Small intestine (tissue), 7 donors: ENCODE measurements around the gene ABCC3. TPM values are rescaled to one million over a fixed set of nuclear protein-coding genes. Genes with fewer than 3 reads are reported as not detected.
"Not testable (repeated sequence)": the region's sequence is repeated elsewhere in the genome, so short reads cannot be mapped to it uniquely, and the experiment has no call there.

Experiments
- DNase-seq, 2 donors: peaks; one replicate each; pipeline versions ENCODE4 v3.0.0 to v3.0.0-alpha.2; 2013
- FAIRE-seq: peaks from 2 replicates; lab custom pipeline; 2012; peaks lifted over from hg19 to GRCh38; lab: Jason Lieb, UNC
- H3K27ac ChIP-seq, 3 donors: one replicate each; pipeline ENCODE4 v1.5.1; 2013; ENCODE audit warnings: low read length in 2 of 3, mild to moderate bottlenecking in 2 of 3, control low read depth in 1 of 3, inconsistent platforms in 1 of 3, low read depth in 1 of 3, moderate library complexity in 1 of 3
- H3K27me3 ChIP-seq, 3 donors: one replicate each; pipeline ENCODE4 v1.6.1; 2013; ENCODE audit warnings: low read length in 3 of 3, inconsistent platforms in 1 of 3; ENCODE audit not compliant: control insufficient read depth in 3 of 3, insufficient read depth in 3 of 3
- H3K36me3 ChIP-seq, 3 donors: one replicate each; pipeline ENCODE4 v1.6.1; 2013; ENCODE audit warnings: low read length in 3 of 3, inconsistent platforms in 1 of 3, low read depth in 1 of 3, mild to moderate bottlenecking in 1 of 3, moderate library complexity in 1 of 3; ENCODE audit not compliant: control insufficient read depth in 3 of 3, insufficient read depth in 2 of 3
- H3K4me1 ChIP-seq, 3 donors: one replicate each; pipeline ENCODE4 v1.6.1; 2013; ENCODE audit warnings: low read length in 2 of 3, inconsistent platforms in 1 of 3, low read depth in 1 of 3, mild to moderate bottlenecking in 1 of 3, moderate library complexity in 1 of 3; ENCODE audit not compliant: control insufficient read depth in 3 of 3, insufficient read depth in 2 of 3
- H3K4me3 ChIP-seq, 3 donors: one replicate each; pipeline ENCODE4 v1.5.1; 2013; ENCODE audit warnings: low read length in 3 of 3, control low read depth in 1 of 3, inconsistent platforms in 1 of 3, low read depth in 1 of 3, mild to moderate bottlenecking in 1 of 3, moderate library complexity in 1 of 3
- H3K9me3 ChIP-seq, 2 donors: one replicate each; pipeline ENCODE4 v1.6.1; 2013; ENCODE audit warnings: low read depth in 1 of 2, low read length in 1 of 2; ENCODE audit not compliant: control insufficient read depth in 2 of 2, insufficient read depth in 1 of 2
- WGBS, 3 donors: extraction: QIAGEN DNeasy Blood & Tissue Kit; methylation state at CpG; one replicate each; pipeline ENCODE4 v1.1.7; 2013; 5-methylcytosine and 5-hydroxymethylcytosine counted together
- polyA plus RNA-seq, 4 donors: library from polyadenylated mRNA; stranded (reverse) in 3 of 4; unstranded in 1 of 4; fragments of 200-250 nt in 3 of 4; fragments of 120-200 nt in 1 of 4; gene quantifications; one replicate each; pipeline versions ENCODE4 v1.2.1 to v1.2.3, GENCODE V29; 2013
- donor health status: healthy with polysubstance abuse.
- donor health status: control.
- donor health status: control.
- donor health status: Bipolar disorder and iron deficiency.
- donor health status: healthy.

The ABCC3 gene
- polyA plus RNA-seq, 4 donors = 36.7 to 131 (median 81.9) TPM

- Histone ChIP-seq H3K4me3 (peak within 1 kb of the TSS; percentile 89 to 93 (median 89)), H3K27me3 (no peaks in the 10 kb centered on the region), H3K9me3 (no peaks in the 10 kb centered on the region), H3K27ac (peak within 1 kb of the TSS; percentile 97 to 100 (median 99)), H3K4me1 (peaks cover 0 to 21% (median 7%) of the 10 kb centered on the region in 3 donors), H3K36me3 (peaks cover 0 to 3% (median 0%) of the 10 kb centered on the region in 3 donors)
- WGBS, 3 donors = 0 to 1% (median 1%) methylated on average over 70 to 76 of the region's 76 CpGs
- peak; percentile 94 to 98 for DNase-seq
- no peak for FAIRE-seq
Observed at GRCh38 chr17:50719144-50719923, 84.7 kb downstream of the ABCC3 start, which contains the start of gene LUC7L3. Gene LUC7L3 (plus strand): TSS chr17:50719603. CDS start chr17:50719733, 130 bp downstream.

DNA sequence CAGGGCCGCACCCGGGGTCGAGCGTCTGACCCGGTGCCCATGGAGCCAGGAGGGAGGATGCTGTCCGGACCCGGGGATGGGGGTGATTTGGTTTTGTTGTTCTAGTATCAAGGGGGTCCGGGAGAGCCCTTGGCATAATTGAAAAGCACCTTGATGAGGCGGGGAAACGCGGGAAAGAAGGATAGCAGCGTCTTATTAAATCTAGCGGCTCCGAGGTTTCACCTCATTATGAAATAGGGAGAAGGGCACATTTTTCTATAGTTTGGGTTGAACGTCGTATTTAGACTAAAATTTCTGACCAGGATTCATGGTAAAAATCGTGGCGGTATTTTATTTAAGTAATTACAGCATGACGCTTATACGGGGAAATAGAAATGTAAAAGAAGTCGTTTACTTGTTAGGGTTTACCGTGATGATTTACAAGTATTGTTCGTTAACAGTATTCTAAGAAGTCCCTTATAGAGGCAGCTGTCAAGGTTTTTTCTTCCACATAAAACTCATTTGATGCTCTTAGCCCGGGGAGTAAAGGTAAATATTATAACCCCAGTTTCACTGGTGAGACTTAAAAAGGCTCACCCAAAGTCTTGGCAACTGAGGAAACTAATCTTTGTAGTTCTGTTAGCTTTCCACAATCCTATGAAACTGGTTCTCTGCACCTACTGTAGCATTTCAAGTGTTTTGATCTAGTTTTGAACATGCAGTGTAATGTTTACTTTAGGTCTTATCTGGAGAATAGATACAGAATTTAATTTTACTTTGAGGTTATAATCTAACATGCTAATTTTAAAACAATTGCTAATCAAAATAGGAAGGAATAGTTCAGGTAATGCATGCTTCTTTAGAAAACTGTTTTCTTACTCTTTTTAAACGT lies 85.5 kb downstream of the ABCC3 start:
- Histone ChIP-seq H3K36me3 (peaks cover 0 to 7% (median 0%) of the 10 kb centered on the region in 3 donors), H3K27me3 (no peaks in the 10 kb centered on the region), H3K27ac (peak overlapping the region; percentile 97 to 100 (median 99)), H3K9me3 (no peaks in the 10 kb centered on the region), H3K4me3 (peak overlapping the region; percentile 89 to 93 (median 89)), H3K4me1 (peaks cover 0 to 21% (median 7%) of the 10 kb centered on the region in 3 donors)
- WGBS, 3 donors = 0 to 1% (median 0%) methylated on average over 25 of the region's 25 CpGs
- FAIRE-seq (no peak), DNase-seq (no peak)

DNA sequence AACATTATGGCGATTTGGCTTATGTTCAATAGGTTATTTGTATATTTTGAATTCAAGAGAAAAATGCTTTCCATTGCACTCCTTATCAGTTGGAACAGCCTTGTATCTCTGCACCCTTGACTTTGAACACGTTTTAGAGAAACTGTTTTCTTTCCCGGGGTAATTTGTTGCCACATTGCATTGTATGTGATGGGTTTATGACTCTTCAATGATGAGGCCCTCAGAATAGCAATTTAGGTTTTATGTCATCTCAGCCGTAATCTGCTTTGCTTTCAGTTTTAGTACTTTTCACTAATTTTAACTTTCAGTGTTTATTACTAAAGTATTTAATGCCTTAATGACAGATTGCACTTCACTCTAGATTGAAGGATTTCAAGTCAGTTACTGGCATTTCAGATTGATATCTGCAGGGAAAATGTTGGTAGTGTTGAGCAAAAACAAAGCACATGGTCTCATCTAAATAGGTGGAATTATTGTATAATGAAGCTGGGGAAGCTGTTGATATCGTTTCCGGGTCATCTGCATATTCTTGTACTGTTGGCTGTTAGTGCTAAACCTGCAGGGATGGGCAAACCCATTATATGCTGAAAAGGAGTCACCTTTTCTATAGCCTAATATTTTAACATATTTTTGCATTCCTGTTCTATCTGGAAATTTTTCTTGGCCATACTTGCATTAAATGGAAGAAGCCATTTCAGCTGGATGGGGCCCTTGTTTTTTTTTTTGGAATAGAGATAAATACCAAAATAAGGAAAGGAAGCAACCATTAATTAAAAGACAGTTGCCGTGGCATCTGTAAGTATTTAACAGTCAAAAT lies 86.7 kb downstream of the ABCC3 start:
- DNase-seq = peak; percentile 59 to 74
- FAIRE-seq = no peak
- H3K4me1 ChIP-seq = peaks cover 2 to 31% (median 7%) of the 10 kb centered on the region in 3 donors
- peak overlapping the region in 2 of 3 donors; percentile 89 to 93 for H3K4me3 ChIP-seq
- no peaks in the 10 kb centered on the region for H3K27me3 ChIP-seq
- WGBS, 3 donors = 2 to 3% (median 2%) methylated on average over 7 of the region's 7 CpGs
- H3K36me3 ChIP-seq = peaks cover 0 to 10% (median 0%) of the 10 kb centered on the region in 3 donors
- H3K9me3 ChIP-seq = no peaks in the 10 kb centered on the region
- H3K27ac ChIP-seq = peak overlapping the region in 1 of 3 donors; percentile 99

DNA sequence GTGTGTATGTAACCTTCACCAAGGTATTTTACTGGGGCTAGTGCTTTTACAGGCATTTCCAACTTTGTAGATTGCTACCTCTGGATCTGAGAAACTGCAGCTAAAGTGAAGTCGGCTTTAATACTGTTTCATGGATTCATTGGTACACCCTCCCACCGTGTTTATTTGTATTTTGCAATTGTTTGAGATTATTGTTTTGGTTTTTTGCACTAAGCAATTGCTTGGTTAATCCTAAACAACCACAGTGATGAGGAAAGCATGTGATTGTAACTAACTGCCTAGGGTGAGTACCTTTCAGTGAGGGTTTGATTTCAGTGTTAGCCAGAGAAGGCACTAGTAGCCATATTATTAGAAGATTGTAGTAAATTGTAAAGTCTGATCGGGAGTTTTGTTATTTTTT lies 88.1 kb downstream of the ABCC3 start:
- no peak for FAIRE-seq
- H3K4me3 ChIP-seq = no peak overlapping the region

DNA sequence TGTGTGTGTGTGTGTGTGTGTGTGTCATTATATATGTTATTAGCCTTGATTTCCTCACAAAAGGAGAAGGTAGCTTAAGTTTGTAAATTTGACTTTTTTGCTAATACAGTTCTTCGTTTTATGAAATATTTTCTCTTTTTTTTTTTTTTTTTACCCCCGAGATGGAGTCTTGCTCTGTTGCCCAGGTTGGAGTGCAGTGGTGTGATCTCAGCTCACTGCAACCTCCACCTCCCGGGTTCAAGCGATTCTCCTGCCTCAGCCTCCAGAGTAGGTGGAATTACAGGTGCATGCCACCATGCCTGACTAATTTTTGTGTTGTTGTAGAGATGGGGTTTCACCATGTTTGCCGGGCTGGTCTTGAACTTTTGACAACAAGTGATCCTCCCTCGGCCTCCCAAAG lies 89.9 kb downstream of the ABCC3 start:
- not testable (repeated sequence) for H3K27ac ChIP-seq, H3K27me3 ChIP-seq, DNase-seq, H3K9me3 ChIP-seq, FAIRE-seq, H3K4me3 ChIP-seq
- H3K36me3 ChIP-seq = peaks cover 0 to 17% (median 0%) of the 10 kb centered on the region in 3 donors
- peaks cover 9 to 43% (median 19%) of the 10 kb centered on the region in 3 donors for H3K4me1 ChIP-seq
- WGBS, 3 donors = 89 to 92% (median 90%) methylated on average over 6 of the region's 6 CpGs

More for the DNA sequence above, 88.1 kb downstream of the ABCC3 start:
- H3K27me3 ChIP-seq = no peaks in the 10 kb centered on the region
- no peak overlapping the region for H3K27ac ChIP-seq
- 11 to 32% (median 16%) methylated on average over 3 of the region's 3 CpGs for WGBS, 3 donors
- peaks cover 0 to 10% (median 0%) of the 10 kb centered on the region in 3 donors for H3K36me3 ChIP-seq
- peaks cover 5 to 39% (median 14%) of the 10 kb centered on the region in 3 donors for H3K4me1 ChIP-seq
- no peak for DNase-seq
- no peaks in the 10 kb centered on the region for H3K9me3 ChIP-seq

DNA sequence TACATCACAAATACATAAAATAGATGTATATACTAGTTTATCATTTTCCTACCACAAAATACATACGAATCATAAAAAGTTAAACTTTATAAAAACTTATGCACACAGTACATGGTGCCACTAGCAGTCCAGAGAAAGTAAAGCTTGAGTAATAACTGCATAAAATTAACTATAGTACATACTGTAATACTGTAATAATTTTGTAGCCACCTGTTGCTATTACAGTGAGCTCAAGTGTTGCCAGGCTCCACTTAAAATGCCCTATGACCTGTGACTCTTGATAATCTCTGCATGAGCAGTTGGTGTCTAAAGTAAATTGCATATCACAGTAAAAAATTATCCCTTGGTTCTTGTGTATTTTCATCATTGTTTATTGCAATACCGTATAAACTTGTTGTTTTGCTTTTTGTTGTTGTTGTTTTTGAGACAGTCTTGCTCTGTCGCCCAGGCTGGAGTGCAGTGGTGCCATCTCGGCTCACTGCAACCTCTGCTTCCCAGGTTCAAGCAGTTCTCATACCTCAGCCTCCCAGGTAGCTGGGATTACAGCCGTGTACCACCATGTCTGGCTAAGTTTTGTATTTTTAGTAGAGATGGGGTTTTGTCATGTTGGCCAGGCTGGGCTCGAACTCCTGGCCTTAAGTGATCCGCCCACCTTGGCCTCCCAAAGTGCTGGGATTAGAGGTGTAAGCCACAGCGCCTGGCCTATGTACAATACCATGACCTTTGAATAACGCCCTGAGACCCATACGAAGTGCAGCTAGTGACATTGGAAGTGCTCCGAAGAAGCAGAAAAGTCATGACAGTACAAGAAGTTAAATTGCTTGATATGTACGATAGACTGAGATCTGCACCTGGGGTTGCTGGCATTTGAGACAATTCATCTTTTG lies 91.3 kb downstream of the ABCC3 start:
- no peaks in the 10 kb centered on the region for H3K27me3 ChIP-seq
- DNase-seq (peak in 1 of 2 donors; percentile 76), FAIRE-seq (no peak)
- H3K9me3 ChIP-seq = no peaks in the 10 kb centered on the region
- H3K36me3 ChIP-seq = peaks cover 0 to 22% (median 0%) of the 10 kb centered on the region in 3 donors
- H3K4me1 ChIP-seq = peaks cover 11 to 50% (median 24%) of the 10 kb centered on the region in 3 donors
- no peak overlapping the region for H3K27ac ChIP-seq
- H3K4me3 ChIP-seq = no peak overlapping the region
- 26 to 60% (median 43%) methylated on average over 12 of the region's 12 CpGs for WGBS, 3 donors

DNA sequence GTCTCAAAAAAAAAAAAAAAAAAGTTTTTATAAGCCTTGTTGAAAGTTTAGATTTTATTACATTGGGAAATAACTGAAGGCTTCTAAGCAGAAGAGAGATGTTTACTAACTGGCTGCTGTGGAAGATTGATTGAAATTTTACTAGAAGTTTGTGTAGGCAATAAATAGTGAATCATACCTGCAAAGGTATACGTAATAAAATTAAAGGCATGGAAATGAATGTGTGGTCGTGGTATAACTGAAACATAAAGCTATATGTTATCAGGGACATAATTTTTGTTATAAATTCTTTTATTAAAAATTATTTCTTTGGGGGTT lies 93.4 kb downstream of the ABCC3 start:
- peaks cover 18 to 50% (median 19%) of the 10 kb centered on the region in 3 donors for H3K4me1 ChIP-seq
- no peaks in the 10 kb centered on the region for H3K9me3 ChIP-seq
- FAIRE-seq (no peak), DNase-seq (no peak)
- H3K4me3 ChIP-seq = no peak overlapping the region
- H3K27ac ChIP-seq = no peak overlapping the region
- H3K36me3 ChIP-seq = peaks cover 0 to 26% (median 0%) of the 10 kb centered on the region in 3 donors
- H3K27me3 ChIP-seq = no peaks in the 10 kb centered on the region
- WGBS, 3 donors = 18 to 68% (median 43%) methylated on average over 2 of the region's 2 CpGs
